Loucy (cell line): ENCODE results near the gene PLXNA2.

Experiments
- CTCF ChIP-seq: fragments of 200-600 bp; sonication (generic); conservative IDR thresholded peaks from 2 replicates; pipeline ENCODE4 v1.5.1; 2014; ENCODE audit warnings: mild to moderate bottlenecking, antibody characterized with exemption, low read length
- EZH2phosphoT487 ChIP-seq: fragments of 200-600 bp; IDR thresholded peaks from 2 replicates; pipeline ENCODE4 v1.6.1; 2018; ENCODE audit warnings: antibody characterized with exemption, mild to moderate bottlenecking, moderate library complexity, borderline replicate concordance

GRCh38 chr1:208028526-208028925 lies 215.7 kb downstream of the PLXNA2 start:
- TF ChIP-seq CTCF (no peak), EZH2phosphoT487 (no peak)
